ENCODE data around the gene CLTA. TPM values are rescaled to one million over a fixed set of nuclear protein-coding genes. Genes with fewer than 3 reads are reported as not detected.
"Not testable (repeated sequence)": the region's sequence is repeated elsewhere in the genome, so short reads cannot be mapped to it uniquely, and the experiment has no call there.

The CLTA gene
- polyA plus RNA-seq, 1 donor (not counting 4 experiments of a cell fraction or from before 2014, with no cell fraction given), result 325 TPM

DNA sequence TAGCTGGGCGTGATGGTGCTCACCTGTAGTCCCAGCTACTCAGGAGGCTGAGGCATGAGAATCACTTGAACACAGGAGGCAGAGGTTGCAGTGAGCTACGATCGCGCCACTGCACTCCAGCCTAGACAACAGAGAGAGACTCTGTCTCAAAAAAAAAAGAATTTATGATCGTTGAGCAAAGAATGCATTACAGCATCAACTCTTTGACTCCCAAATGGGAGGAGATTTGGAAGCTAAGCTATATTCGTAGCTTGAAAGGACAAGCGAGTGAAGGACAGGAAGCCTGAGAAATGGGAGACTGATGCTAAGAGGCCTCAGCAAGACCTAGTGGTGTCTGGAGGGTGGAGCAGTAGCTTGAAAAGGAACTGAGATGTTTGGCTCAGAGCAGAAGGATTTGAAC, 31.8 kb upstream of the CLTA start:
- H3K79me2 ChIP-seq (ENCODE audit: control insufficient read depth, insufficient read depth, low read length), result no peaks in the 10 kb centered on the region
- no peaks in the 10 kb centered on the region for H3K27me3 ChIP-seq (ENCODE audit: control insufficient read depth, extremely low read depth, insufficient read depth, low read length)
- TF ChIP-seq EZH2 (IDR thresholded peaks at IDR 0.05; ENCODE audit: low read length), result no peak
- TF ChIP-seq, protein P1, sequence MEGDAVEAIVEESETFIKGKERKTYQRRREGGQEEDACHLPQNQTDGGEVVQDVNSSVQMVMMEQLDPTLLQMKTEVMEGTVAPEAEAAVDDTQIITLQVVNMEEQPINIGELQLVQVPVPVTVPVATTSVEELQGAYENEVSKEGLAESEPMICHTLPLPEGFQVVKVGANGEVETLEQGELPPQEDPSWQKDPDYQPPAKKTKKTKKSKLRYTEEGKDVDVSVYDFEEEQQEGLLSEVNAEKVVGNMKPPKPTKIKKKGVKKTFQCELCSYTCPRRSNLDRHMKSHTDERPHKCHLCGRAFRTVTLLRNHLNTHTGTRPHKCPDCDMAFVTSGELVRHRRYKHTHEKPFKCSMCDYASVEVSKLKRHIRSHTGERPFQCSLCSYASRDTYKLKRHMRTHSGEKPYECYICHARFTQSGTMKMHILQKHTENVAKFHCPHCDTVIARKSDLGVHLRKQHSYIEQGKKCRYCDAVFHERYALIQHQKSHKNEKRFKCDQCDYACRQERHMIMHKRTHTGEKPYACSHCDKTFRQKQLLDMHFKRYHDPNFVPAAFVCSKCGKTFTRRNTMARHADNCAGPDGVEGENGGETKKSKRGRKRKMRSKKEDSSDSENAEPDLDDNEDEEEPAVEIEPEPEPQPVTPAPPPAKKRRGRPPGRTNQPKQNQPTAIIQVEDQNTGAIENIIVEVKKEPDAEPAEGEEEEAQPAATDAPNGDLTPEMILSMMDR (optimal IDR thresholded peaks at IDR 0.05 in 1 of 3, IDR thresholded peaks at IDR 0.05 in 1 of 3, conservative IDR thresholded peaks at IDR 0.05 in 1 of 3; ENCODE audit: extremely low read depth in 1 of 3, insufficient read depth in 2 of 3, low read length in 3 of 3), result no peak
- no peak overlapping the region for H3K9ac ChIP-seq (ENCODE audit: control insufficient read depth, extremely low read depth, insufficient read depth, low read length)
- FAIRE-seq (no peak), DNase-seq (ENCODE audit: low read depth, low spot score) (no peak)
- no peak overlapping the region for H3K27ac ChIP-seq (ENCODE audit: control insufficient read depth, insufficient read depth, low read length)
- no peaks in the 10 kb centered on the region for H3K9me1 ChIP-seq (ENCODE audit: control insufficient read depth, extremely low read depth, insufficient read depth, low read length)
- H2AFZ ChIP-seq (ENCODE audit: control insufficient read depth, low read length), result no peak overlapping the region
- peaks cover 4% of the 10 kb centered on the region for H3K4me1 ChIP-seq (ENCODE audit: control insufficient read depth, extremely low read depth, insufficient read depth, low read length)
- no peaks in the 10 kb centered on the region for H4K20me1 ChIP-seq (ENCODE audit: control insufficient read depth, extremely low read depth, insufficient read depth, low read length)
- H3K4me3 ChIP-seq (ENCODE audit: control insufficient read depth in 2 of 3, extremely low read depth in 1 of 3, insufficient read depth in 2 of 3, low read depth in 1 of 3, low read length in 3 of 3), result no peak overlapping the region
- no peaks in the 10 kb centered on the region for H3K9me3 ChIP-seq (ENCODE audit: control insufficient read depth, low read depth, low read length)
- H3K36me3 ChIP-seq (ENCODE audit: control insufficient read depth in 2 of 2, extremely low read depth in 1 of 2, insufficient read depth in 2 of 2, low read length in 2 of 2), result no peaks in the 10 kb centered on the region
- dilution Hi-C loops (cut with MboI; ENCODE audit: extremely low pct_ligation_motif_present, low sequenced_read_pairs), result no loop called here
- no peak overlapping the region for H3K4me2 ChIP-seq (ENCODE audit: control insufficient read depth, extremely low read depth, insufficient read depth, low read depth, low read length)

DNA sequence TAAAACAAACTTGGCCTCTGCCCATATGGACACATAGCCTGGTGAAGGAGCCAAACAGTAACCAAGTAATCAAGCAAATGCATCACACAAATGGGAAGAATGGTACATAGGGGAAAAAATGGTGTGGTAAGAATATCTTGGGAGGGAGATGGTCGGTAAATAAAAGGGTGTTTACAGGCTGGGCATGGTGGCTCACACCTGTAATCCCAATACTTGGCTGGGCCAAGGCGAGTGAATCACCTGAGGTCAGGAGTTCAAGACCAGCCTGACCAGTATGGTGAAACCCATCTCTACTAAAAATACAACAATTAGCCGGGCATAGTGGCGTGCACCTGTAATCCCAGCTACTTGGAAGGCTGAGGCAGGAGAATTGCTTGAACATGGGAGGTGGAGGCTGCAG, 31.2 kb upstream of the CLTA start:
- H3K79me2 ChIP-seq (ENCODE audit: control insufficient read depth, insufficient read depth, low read length); H2AFZ ChIP-seq (ENCODE audit: control insufficient read depth, low read length); FAIRE-seq; H3K27me3 ChIP-seq (ENCODE audit: control insufficient read depth, extremely low read depth, insufficient read depth, low read length); DNase-seq (ENCODE audit: low read depth, low spot score); H3K4me2 ChIP-seq (ENCODE audit: control insufficient read depth, extremely low read depth, insufficient read depth, low read depth, low read length); H4K20me1 ChIP-seq (ENCODE audit: control insufficient read depth, extremely low read depth, insufficient read depth, low read length); H3K9ac ChIP-seq (ENCODE audit: control insufficient read depth, extremely low read depth, insufficient read depth, low read length); H3K4me3 ChIP-seq (ENCODE audit: control insufficient read depth in 2 of 3, extremely low read depth in 1 of 3, insufficient read depth in 2 of 3, low read depth in 1 of 3, low read length in 3 of 3); dilution Hi-C loops (cut with MboI; ENCODE audit: extremely low pct_ligation_motif_present, low sequenced_read_pairs); H3K9me3 ChIP-seq (ENCODE audit: control insufficient read depth, low read depth, low read length); H3K4me1 ChIP-seq (ENCODE audit: control insufficient read depth, extremely low read depth, insufficient read depth, low read length); H3K9me1 ChIP-seq (ENCODE audit: control insufficient read depth, extremely low read depth, insufficient read depth, low read length); H3K27ac ChIP-seq (ENCODE audit: control insufficient read depth, insufficient read depth, low read length); H3K36me3 ChIP-seq (ENCODE audit: control insufficient read depth in 2 of 2, extremely low read depth in 1 of 2, insufficient read depth in 2 of 2, low read length in 2 of 2): not testable (repeated sequence)

DNA sequence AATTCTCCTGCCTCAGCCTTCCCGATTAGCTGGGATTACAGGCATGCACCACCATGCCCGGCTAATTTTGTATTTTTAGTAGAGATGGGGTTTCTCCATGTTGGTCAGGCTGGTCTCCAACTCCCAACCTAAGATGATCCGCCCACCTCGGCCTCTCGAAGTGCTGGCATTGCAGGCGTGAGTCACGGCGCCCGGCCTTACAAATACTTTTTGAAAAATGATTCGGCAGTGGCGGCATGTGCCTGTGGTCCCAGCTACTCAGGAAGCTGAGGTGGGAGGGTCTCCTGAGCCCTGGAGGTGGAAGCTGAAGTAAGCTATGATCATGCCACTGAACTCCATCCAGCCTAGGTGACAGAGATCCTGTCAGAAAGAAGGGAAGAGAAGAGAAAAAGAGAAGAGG, 30.6 kb upstream of the CLTA start:
- H3K9me1 ChIP-seq (ENCODE audit: control insufficient read depth, extremely low read depth, insufficient read depth, low read length); H3K9ac ChIP-seq (ENCODE audit: control insufficient read depth, extremely low read depth, insufficient read depth, low read length); FAIRE-seq; H4K20me1 ChIP-seq (ENCODE audit: control insufficient read depth, extremely low read depth, insufficient read depth, low read length); H3K27ac ChIP-seq (ENCODE audit: control insufficient read depth, insufficient read depth, low read length); H3K27me3 ChIP-seq (ENCODE audit: control insufficient read depth, extremely low read depth, insufficient read depth, low read length); H2AFZ ChIP-seq (ENCODE audit: control insufficient read depth, low read length); dilution Hi-C loops (cut with MboI; ENCODE audit: extremely low pct_ligation_motif_present, low sequenced_read_pairs); H3K4me2 ChIP-seq (ENCODE audit: control insufficient read depth, extremely low read depth, insufficient read depth, low read depth, low read length); H3K4me3 ChIP-seq (ENCODE audit: control insufficient read depth in 2 of 3, extremely low read depth in 1 of 3, insufficient read depth in 2 of 3, low read depth in 1 of 3, low read length in 3 of 3); H3K79me2 ChIP-seq (ENCODE audit: control insufficient read depth, insufficient read depth, low read length); H3K9me3 ChIP-seq (ENCODE audit: control insufficient read depth, low read depth, low read length); H3K36me3 ChIP-seq (ENCODE audit: control insufficient read depth in 2 of 2, extremely low read depth in 1 of 2, insufficient read depth in 2 of 2, low read length in 2 of 2); DNase-seq (ENCODE audit: low read depth, low spot score); H3K4me1 ChIP-seq (ENCODE audit: control insufficient read depth, extremely low read depth, insufficient read depth, low read length): not testable (repeated sequence)
